ENCODE measurements around the gene CDH20.

Gene CDH20

DNA sequence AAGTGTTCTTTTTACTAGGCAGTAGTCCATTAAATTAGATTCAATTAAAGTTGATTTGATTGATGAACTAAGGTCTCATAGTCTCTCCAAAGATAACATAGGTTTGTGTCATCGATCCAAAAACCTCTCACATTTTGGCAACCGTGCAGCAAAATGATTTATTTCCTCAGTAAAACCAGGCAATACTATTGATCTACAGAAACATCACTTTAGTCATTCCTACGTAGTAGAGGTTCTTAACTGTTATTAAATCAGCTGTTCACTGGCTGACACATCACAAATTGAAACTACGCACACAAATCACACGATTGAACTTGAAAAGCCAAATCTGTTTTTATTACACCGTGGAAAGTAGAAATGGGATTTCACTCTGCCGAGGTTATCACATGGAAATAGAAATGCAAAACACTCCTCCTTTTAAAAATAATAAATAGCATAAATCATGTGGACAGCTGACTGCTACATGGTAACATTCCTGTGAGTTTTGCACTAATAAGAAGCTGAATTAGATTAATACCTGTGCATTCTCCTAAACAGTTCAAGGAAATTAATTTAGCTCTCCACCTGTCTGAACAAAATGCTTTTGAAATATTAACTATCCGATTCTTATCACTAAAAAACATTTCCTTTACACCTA, 262.5 kb downstream of the CDH20 start:
- TF ChIP-seq ZFX (IDR thresholded peaks at IDR 0.05; ENCODE audit: borderline replicate concordance), result no peak
- no peak for TF ChIP-seq CTCF (IDR thresholded peaks at IDR 0.05)
- H3K27ac ChIP-seq, result no peak overlapping the region

- no peak for TF ChIP-seq ZFX (IDR thresholded peaks at IDR 0.05; ENCODE audit: borderline replicate concordance)
- no peak for TF ChIP-seq CTCF (IDR thresholded peaks at IDR 0.05)
- H3K27ac ChIP-seq, result no peak overlapping the region
Observed at GRCh38 chr18:61596296-61596695, 263.1 kb downstream of the CDH20 start.

DNA sequence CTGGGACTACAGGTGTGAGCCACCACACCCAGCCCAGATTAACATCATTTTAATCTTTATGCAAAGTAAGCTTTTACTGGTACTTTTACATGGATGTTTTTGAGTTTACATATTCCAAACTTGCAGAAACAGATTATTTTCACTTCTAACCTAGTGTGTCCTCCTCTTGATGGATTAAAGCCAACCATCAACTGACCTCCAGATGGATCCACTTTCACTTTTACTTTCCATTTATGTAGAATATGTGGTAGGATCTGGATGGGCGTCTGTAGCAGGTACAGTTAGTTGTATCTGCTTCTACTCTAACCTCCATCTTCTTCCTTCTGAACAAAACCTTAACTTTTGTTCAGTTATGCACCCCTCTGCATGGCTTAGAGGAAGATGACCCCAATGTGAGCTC, 264.1 kb downstream of the CDH20 start:
- no peak overlapping the region for H3K27ac ChIP-seq

DNA sequence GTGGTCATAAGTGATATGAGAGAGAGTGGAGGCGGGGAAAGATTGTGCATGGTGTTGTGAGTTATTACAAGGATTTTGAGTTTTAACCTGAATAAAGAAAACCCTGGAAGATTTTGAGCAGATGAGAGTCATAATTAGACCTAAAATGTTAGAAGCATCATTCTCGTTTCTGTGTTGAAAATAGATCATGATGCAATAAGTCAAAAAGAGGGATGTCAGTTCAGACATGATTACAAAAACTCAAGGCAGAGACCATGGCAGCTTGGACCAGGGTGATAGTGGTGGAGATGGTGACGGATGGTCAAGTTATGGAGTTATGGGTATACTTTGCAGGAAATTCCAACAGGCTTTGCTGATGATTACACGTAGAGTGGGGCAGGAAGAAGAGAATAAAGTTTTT, 267.2 kb downstream of the CDH20 start:
- TF ChIP-seq CTCF (IDR thresholded peaks at IDR 0.05) (no peak), ZFX (IDR thresholded peaks at IDR 0.05; ENCODE audit: borderline replicate concordance) (no peak)
- H3K27ac ChIP-seq, result no peak overlapping the region

More for the DNA sequence above, 264.1 kb downstream of the CDH20 start:
- TF ChIP-seq CTCF (IDR thresholded peaks at IDR 0.05) (no peak), ZFX (IDR thresholded peaks at IDR 0.05; ENCODE audit: borderline replicate concordance) (no peak)

- H3K27ac ChIP-seq, result no peak overlapping the region
- no peak for TF ChIP-seq ZFX (IDR thresholded peaks at IDR 0.05; ENCODE audit: borderline replicate concordance)
- no peak for TF ChIP-seq CTCF (IDR thresholded peaks at IDR 0.05)
Observed at GRCh38 chr18:61602836-61603235, 269.6 kb downstream of the CDH20 start.
